Renal cortex interstitium (tissue), 11 donors: ENCODE measurements around the gene CIB2. TPM values are rescaled to one million over a fixed set of nuclear protein-coding genes. Genes with fewer than 3 reads are reported as not detected.
A peak's percentile ranks its signal among the peaks of the same experiment; 100 is the strongest.
"Not testable (repeated sequence)": the region's sequence is repeated elsewhere in the genome, so short reads cannot be mapped to it uniquely, and the experiment has no call there.

Experiments used
- DNase-seq, 11 donors: peaks; one replicate each; pipeline ENCODE4 v3.0.0-alpha.2; 2013; ENCODE audit warnings: low read depth in 9 of 11, low spot score in 4 of 11; ENCODE audit errors: extremely low read depth in 1 of 11
- polyA plus RNA-seq, 3 donors: library from polyadenylated mRNA; unstranded; fragments of 120-200 nt; gene quantifications; one replicate each; pipeline ENCODE4 v1.2.1, GENCODE V29; 2013; ENCODE audit not compliant: insufficient read length in 3 of 3

CIB2 gene
- polyA plus RNA-seq, 3 donors, result 27.6 to 38.4 (median 29.0) TPM

DNA sequence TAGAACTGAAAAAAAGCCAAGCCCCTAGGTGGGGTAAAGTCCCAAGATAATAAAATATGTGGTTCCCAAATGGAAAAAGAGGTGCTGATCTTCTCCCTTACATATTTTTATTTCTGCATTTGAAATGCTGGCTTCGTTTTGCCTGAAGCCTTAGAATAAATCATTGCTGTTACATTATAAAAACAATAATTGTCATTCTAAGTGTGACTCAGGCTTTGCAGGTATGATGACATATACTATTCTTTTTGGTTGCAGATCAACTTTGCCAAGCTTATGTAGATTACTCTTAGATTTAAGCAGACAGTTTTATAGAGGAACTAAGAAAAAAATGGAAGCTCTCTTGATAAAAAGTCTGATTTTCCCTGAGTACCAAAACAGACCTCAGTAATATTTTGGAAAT lies 25.4 kb upstream of the CIB2 start:
- no peak for DNase-seq

DNA sequence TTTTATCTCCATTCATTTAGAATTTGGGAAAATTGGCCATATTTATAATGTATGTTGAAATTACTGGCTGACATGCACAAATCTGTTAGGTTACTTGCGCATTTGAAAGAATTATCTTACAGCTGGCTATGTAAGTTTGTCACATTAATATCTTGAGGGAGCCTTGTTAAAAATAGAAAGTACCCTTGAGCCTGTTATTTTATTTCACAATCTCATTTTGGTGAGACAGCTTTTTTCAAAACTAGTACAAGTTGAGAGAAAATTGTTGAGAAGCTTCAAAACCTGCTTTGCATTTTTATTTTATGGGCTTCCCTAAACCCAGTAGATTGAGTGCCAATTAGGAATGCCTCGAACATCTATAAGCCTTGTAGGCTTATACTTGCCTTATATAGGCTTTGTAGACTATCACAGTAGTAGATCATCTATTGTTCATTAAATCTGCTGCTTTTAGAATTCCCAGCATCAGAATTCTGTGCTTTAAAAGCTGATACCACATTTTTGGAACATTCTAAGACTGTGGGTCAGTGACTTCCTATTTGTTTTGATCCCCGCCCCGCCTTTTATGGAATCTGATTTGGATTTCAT lies 24.2 kb upstream of the CIB2 start:
- no peak for DNase-seq

DNA sequence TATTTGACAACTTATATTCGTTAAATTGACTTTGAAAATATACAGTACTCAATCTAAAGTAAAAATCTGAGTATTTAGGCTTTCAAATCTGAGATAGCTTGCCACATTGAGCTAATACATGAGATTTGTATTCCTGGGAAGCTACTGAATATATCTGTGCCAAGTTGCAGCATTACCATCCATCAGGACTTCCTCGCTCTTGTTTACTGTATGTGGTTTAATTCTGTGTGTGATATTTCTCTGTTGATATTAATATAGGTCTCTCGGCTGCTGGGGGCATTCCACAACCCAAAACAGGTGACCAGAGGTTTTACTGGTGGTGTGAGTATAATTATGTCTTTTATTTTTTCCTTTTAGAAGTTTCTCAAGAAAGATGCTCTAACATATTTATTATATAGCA lies 23.7 kb upstream of the CIB2 start:
- DNase-seq, result no peak

DNA sequence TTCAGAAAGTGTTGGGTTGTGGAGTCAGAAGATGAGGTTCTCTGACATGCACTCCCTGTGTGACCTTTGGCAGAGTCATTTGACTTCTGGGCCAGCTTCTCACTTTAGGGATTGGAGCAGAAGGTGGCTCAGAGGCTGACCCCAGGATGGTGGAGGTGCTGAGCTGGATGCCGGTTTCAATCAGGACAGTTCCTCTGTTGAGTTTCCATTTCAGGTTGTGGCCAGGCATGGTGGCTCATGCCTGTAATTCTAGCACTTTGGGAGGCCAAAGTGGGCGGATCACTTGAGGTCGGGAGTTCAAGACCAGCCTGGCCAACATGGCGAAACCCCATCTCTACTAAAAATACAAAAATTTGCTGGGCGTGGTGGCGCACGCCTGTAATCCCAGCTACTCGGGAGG lies 19.8 kb upstream of the CIB2 start:
- not testable (repeated sequence) for DNase-seq

DNA sequence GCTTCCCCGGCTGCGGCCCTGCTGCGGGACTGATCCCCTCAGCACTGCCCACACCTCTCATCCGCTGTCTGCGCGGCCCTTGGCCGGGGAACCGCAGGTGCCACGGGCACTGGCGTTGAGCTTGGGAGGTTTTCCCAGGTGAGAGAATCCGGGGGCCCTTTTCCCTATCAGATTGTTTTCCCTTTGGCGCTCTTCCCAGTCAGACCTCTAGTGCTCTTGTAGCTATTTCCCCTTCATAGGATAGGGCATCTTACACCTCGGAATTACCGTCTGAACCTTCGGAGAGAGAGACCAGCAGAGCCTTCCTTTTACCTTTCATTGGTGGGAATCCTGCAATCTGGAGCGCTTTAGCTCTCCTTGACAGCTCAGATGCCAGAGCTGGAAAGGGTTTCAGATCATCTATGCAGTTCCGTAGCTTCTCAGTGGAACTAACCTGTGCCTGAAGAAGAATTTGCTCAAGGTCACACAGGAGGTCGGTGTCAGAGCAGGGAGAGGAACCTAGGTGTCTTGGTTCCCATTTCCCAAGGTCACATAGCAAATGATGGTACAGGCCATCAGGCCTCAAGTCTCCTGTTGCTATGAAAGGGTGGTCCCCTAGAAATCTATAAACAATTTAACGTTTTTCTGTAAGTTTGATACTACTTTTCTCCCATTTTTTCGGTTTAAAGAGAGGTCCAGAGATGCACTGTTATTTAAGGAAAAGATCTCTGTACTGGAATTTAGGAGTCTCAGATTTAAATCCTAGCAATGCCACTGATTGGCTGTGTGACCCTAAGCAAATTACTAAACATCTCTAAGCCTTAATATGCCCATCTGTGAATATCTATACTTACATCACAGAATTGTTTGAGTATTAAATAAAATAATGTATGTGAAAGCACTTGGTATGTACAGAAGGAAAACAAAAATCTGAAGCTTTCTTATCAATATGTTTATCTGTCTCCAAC lies 18.8 kb upstream of the CIB2 start:
- DNase-seq, result no peak

DNA sequence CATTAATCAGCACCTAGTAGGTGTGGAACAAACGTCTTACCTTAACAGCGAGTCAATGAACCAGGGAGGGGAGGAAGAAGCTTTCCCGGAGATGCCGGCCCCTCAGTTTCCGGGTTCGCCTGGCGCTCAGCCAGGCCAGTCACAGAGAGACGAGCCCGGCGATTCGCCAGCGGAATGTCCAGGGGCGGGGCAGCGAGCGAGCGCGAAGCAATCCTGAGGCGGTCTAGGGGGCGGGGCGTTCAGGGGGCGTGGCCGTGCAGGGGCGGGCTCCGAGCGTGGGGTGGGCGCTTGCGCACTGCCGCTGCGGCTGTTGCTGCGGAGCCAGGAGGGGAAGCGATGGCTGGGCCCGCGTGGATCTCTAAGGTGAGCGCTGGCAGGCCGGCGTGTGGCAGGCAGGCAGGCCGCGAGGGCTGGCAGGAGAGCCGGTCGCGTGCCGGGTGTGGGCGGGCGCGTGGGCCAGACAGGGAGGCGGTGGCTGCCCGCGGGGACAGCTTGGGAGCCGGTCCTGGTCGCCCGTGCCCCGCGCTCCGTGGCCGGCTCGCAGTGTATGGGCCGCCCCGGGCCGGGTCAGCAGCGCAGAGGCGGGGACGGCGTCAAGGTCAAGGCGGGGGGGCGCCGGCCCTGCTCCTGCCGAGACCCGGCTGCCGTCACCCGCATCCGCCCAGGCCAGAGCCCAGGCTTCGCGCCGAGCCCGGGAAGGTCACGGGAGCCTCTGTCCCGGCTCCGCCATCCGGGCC lies 18.0 kb upstream of the CIB2 start, which contains the start of gene IDH3A:
Gene IDH3A (plus strand): TSS at position 295 of the 737 bp plus-strand sequence. CDS start 42 bp downstream, at position 337.
- DNase-seq, result peak; percentile 93 to 99 (median 97)

DNA sequence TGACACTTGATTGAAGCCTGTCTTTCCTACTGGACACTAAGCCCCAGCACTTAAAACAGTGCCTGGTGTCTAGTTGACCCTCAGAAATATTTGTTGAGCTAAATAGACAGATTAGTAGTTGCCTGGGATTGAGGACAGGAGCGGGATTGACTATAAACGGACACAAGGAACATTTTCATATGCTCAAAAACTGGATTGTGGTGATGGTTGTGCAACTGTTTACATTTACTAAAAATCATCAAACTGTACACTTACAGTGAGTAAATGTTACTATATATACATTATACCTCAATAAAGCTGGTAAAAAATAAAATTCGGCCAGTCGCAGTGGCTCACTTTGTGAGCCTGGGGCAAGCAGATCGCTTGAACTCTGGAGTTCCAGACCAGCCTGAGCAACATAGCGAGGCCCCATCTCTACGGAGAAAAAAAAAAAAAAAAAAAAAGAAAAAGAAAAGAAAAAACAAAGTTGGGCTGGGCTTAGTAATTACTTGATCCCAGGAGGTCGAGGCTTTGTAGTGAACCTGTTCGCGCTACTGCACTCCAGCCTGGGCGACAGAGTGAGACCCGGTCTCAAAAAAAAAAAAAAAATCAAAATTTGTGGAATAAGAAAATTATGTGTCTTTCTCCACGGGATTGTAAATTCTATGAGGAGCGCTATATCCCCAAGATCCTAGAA lies 17.3 kb upstream of the CIB2 start:
- DNase-seq, result no peak

DNA sequence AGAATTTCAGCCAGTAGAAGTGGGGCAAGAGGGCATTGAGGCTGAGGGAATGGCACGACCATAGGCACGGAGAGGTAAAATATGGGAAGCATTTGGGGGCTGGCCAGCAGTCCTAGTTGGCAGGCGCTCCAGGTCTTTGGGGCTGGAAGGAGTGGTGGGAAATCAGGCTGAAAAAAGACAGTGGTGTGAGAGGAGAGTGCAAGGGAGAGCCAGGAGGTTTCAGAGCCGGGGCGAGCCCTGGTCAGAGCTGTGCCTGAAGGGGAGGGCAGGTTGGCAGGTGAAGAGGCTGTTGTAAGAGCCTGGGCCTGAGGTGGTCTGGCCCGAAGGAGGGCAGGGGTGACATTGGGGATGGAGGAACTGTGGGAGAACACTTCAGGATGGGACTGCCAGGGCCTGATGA lies 16.3 kb upstream of the CIB2 start:
- DNase-seq, result no peak

DNA sequence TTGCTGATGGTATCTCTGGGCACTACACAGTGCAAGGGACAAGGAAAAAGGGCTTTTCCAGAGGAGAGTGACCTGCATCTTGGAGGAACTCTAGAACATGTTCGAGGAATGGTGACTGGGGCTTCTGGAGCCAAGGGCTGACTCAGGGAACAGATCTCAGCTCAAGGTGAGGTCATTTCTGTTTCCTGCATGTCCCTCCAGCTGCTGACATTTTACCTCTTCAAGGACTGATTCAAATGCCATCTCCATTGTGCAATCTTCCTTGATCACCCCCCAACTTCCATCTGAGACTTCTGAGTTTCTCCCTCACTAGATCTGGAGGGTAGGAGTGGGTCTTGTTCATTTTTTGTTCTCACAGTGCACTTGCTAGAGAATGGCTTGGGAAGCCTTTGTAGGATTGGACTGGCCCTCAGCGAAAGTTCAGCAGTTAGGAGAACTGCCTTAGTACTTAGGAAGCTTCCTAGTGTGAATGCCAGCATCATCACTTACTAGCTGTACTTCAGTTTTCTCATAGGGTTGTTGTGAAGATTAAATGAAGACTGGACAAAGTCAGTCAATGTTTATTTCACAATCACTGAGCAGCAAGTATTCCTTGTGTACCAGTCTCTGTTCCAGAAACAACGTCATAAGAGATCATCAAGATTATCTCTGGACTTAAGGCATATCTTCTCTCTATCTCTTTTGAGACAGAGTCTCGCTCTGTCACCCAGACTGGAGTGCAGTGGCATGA lies 15.3 kb upstream of the CIB2 start:
- DNase-seq, result no peak

DNA sequence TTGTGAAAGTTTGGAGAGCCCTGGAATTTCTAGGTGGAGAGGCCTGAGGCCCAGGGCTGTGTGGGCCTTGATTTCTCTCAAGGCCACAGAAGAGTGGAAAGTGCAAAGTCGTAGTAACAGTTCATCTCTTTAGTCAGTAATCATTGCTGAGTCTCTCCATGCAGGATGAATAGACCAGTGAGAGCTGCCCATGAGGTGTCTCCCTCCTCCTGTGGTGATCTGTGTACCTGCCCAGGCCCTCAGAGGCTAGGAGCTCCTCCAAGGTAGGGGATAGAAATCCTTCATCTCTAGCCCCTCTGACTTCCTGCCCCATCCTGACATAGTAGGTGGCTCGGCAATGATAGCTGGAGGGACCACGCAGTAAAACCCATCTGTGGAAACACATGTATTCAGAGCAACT lies 11.1 kb upstream of the CIB2 start:
- DNase-seq, result no peak

DNA sequence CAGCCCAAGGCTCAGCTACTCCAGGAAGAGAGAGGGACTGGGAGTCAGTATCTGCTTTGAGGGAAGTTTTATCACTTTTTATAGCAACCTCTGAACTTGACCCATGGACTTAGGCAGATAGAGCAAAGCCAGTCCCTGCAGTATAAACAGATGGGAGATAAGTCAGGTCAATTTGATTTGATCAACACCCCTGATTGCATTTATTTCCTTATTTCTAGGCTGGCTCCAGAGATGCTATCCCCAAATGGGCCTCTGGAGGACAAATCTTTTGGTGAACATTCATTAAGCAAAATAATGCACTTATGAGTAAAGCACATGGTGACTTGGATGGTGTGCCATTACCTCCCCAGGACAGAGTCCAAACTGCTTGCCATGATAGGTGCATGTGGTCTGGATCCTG lies 9.0 kb upstream of the CIB2 start:
- no peak for DNase-seq

DNA sequence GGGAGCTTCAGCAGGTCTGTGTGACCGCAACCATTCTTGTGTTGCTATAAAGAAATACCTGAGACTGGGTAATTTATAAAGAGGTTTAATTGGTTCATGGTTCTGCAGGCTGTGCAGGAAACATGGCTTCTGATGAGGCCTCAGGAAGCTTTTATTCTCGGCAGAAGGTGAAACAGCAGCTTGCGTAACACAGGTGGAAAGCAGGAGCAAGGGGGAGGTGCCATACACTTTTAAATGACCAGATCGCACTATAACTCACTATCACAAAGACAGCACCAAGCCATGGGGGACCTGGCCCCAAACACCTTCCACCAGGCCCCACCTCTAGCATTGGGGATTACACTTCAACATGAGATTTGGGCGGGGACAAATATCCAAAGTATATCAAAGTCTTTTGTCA lies 8.3 kb upstream of the CIB2 start:
- no peak for DNase-seq

DNA sequence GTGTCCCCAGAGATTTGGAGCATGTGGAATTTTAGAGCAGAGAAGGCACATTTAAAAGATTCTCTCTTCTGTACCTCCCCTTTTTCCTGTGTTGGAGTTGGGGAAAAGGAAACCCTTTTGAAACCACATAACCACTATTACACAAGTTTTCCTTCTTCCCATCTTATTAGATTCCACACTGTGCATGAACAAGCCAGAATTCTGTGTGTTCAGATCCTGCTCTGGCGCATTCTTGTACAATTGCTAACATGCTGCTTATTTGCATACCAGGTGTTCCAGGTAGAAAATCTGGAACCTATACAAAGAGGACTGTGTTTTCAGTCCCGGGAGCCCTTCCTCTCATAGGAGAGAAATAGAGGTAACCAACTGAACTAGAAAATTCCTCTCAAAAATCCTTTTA lies 2.6 kb upstream of the CIB2 start:
- DNase-seq, result no peak

DNA sequence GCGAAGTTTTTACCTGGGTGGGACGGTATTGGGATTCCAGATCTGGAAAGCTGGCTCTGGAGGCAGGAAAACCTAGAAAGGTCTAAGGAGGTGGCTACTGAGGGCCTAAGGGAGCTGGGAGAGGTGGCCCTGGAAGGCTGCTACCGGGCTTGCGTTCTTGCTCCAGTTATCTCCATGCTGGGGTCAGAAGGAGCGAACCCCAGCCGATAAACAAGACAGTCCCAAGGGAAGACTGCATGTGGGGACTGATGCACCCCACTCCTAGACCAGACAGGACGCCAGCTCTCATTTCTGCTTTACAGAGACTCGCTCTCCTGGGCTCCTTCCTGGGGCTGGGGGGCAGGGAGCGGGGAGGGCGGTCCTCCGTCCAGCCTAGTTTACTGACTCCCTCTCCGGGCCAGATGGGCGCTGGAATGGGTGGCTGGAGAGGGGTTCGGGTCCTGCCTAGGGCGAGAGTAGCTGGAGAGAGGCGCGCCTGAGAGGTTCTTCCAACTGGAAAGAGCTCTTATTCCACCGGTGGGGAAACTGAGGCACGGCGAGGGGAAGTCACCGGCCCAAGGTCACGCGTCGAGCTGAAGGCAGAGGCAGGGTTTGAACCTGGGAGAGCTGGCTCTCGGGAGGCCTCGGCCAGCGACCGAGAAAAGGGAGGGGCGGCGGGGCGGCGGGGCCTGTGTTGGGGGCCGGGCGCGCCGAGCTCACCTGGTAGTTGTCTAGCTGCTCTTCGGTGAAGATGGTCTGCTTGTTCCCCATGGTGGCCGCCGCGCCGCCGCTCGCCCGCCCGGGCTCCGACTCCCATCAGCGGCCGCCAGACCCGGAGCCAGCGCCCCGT lies 565 bp downstream of the CIB2 start:
- DNase-seq, result no peak

DNA sequence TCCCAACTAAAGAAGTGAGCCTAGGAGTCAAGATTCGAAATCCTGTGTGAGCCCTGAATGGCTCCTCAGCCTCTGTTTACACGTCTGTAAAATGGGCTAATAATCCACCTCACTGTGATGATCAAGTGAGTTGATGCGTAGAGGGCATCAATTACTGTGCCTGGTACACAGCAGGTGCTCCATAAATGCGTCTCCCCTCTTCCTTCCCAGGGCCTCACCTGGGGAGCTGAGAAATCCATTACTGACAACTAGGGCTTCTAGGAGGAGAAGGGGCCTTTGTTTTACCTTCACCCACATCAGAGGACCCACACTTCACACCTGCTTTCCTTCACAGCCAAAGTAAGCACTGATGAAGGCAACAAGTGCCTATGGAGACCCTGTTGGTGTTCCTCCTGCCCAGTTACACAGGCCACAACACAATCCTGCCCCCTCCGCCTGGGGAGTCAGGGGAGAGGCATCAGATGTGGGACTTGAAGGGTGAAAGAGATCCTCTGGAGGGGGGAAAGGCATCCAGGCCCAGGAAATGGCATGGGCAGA lies 1.4 kb downstream of the CIB2 start:
- DNase-seq, result no peak

DNA sequence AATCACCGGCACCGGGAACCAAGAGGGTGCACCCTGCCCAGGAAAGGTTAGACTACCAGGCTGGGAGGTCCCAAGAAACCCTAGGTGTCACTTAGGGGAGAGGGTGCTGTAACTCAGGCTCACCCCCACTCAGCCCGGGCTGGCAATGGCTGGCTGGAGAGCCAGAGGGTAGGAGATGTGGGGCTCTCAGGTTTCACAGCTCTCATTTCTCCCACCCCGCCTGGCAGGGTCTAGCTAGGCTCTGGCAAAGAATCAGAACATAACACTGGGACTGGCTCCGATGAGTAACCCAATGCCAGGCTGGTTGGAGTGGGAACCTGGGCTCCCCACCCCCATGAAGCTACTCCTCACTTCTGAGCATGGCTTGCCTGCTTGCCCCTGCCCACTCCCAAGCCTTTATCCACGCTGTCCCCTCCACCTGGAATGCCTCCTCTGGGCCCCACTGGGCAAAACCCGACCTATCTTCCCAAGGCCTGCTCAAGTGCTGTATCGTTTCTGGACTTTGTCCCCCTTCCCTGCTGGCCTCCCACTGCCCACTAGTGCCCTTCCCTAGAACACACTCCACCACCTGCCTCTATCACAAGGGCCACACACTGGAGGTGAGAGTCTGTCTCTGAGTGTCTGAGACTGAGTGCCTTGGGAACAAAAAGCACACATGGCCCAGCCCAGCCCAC lies 2.0 kb downstream of the CIB2 start:
- no peak for DNase-seq

DNA sequence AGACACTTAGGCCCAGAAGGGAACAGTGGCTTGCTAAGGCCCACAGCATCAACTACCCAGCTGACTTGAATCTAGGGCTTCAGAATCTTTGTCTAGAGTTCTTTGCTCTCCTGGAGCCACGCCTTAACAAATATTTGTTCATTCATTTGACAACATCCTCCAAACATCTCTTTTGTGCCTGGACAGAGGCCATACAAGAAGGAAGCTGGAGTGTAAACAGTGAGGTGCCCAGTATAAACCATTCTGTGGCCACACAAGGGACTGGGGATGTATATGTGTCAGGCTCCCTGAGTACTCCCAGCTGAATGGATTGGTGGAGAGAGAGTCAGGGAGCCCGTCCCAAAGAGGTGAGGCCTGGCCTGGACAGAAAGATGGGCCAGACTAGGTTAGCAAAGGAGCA lies 3.4 kb downstream of the CIB2 start:
- DNase-seq, result no peak
